ENCODE measurements around the gene TMEM106A.
"Not testable (repeated sequence)": the region's sequence is repeated elsewhere in the genome, so short reads cannot be mapped to it uniquely, and the experiment has no call there.

Gene TMEM106A, protein sequence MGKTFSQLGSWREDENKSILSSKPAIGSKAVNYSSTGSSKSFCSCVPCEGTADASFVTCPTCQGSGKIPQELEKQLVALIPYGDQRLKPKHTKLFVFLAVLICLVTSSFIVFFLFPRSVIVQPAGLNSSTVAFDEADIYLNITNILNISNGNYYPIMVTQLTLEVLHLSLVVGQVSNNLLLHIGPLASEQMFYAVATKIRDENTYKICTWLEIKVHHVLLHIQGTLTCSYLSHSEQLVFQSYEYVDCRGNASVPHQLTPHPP

GRCh38 chr17:43211480-43212402 is at the start of gene TMEM106A:
Gene TMEM106A, plus strand, starts transcription at chr17:43211875. Its CDS starts 1,167 bp downstream, at chr17:43213042.
- peak; percentile 87 for TF ChIP-seq POLR2A (IDR thresholded peaks at IDR 0.05; ENCODE audit: extremely low read depth, insufficient read length)
- no peak for TF ChIP-seq MYC (IDR thresholded peaks at IDR 0.05; ENCODE audit: low read depth, low read length)
- TF ChIP-seq, protein P1, sequence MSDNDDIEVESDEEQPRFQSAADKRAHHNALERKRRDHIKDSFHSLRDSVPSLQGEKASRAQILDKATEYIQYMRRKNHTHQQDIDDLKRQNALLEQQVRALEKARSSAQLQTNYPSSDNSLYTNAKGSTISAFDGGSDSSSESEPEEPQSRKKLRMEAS (IDR thresholded peaks at IDR 0.05; ENCODE audit: low read depth, low read length) = peak; percentile 17; the same call in 1 of the 2 replicates
- TF ChIP-seq, protein P2, sequence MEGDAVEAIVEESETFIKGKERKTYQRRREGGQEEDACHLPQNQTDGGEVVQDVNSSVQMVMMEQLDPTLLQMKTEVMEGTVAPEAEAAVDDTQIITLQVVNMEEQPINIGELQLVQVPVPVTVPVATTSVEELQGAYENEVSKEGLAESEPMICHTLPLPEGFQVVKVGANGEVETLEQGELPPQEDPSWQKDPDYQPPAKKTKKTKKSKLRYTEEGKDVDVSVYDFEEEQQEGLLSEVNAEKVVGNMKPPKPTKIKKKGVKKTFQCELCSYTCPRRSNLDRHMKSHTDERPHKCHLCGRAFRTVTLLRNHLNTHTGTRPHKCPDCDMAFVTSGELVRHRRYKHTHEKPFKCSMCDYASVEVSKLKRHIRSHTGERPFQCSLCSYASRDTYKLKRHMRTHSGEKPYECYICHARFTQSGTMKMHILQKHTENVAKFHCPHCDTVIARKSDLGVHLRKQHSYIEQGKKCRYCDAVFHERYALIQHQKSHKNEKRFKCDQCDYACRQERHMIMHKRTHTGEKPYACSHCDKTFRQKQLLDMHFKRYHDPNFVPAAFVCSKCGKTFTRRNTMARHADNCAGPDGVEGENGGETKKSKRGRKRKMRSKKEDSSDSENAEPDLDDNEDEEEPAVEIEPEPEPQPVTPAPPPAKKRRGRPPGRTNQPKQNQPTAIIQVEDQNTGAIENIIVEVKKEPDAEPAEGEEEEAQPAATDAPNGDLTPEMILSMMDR (IDR thresholded peaks at IDR 0.05; ENCODE audit: low read depth, low read length) = peak; percentile 9
- H3K4me3 ChIP-seq (ENCODE audit: low read depth, low read length) = peak within 1 kb of the TSS; percentile 80
- DNase-seq (ENCODE audit: low read depth) = peak; percentile 85

DNA sequence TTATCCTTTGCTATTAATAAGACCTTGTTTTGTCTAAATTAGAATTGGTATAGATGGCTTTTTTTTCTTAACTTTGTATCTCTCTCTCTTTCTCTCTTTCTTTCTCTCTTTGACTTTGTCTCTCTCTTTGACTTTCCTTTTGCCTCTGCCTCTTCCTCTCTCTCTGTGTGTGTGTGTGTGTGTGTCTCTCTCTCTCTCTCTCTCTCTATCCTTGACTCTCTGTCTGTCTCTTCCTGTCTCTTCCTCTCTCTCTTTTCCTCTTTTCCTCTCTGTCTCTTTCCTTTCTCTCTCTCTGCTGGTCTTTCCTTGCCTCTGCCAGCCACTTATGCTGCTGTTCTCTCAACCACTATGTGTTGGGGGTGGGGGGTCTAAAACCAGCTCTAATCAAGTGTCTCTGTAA is 45.7 kb upstream of the TMEM106A start:
- DNase-seq (ENCODE audit: low read depth); H3K4me3 ChIP-seq (ENCODE audit: low read depth, low read length): not testable (repeated sequence)

GRCh38 chr17:43169561-43170139 is 42.0 kb upstream of the TMEM106A start:
- peak; percentile 52 for DNase-seq (ENCODE audit: low read depth)
- peak overlapping the region; percentile 96 for H3K4me3 ChIP-seq (ENCODE audit: low read depth, low read length)
- TF ChIP-seq POLR2A (IDR thresholded peaks at IDR 0.05; ENCODE audit: extremely low read depth, insufficient read length) (no peak), MYC (IDR thresholded peaks at IDR 0.05; ENCODE audit: low read depth, low read length) (peak; percentile 49)
- TF ChIP-seq, protein P2 (IDR thresholded peaks at IDR 0.05; ENCODE audit: low read depth, low read length) = no peak
- TF ChIP-seq, protein P1 (IDR thresholded peaks at IDR 0.05; ENCODE audit: low read depth, low read length) = peak; percentile 50

- TF ChIP-seq POLR2A (IDR thresholded peaks at IDR 0.05; ENCODE audit: extremely low read depth, insufficient read length) = peak; percentile 24
- TF ChIP-seq, protein P2 (IDR thresholded peaks at IDR 0.05; ENCODE audit: low read depth, low read length) = no peak
Measured at GRCh38 chr17:43170140-43170765, 41.4 kb upstream of the TMEM106A start.

GRCh38 chr17:43170766-43171585 is 40.7 kb upstream of the TMEM106A start, which contains the start of gene NBR1:
Gene NBR1, plus strand, starts transcription at chr17:43171214. Its CDS starts 4,586 bp downstream, at chr17:43175800.
- peak within 1 kb of the TSS; percentile 96 for H3K4me3 ChIP-seq (ENCODE audit: low read depth, low read length)
- TF ChIP-seq, protein P2 (IDR thresholded peaks at IDR 0.05; ENCODE audit: low read depth, low read length) = peak; percentile 25
- TF ChIP-seq POLR2A (IDR thresholded peaks at IDR 0.05; ENCODE audit: extremely low read depth, insufficient read length) (peak; percentile 52), MYC (IDR thresholded peaks at IDR 0.05; ENCODE audit: low read depth, low read length) (no peak; the same call in 1 of the 2 replicates)
- TF ChIP-seq, protein P1 (IDR thresholded peaks at IDR 0.05; ENCODE audit: low read depth, low read length) = peak; percentile 22; the same call in 1 of the 2 replicates
- DNase-seq (ENCODE audit: low read depth) = peak; percentile 99

More at GRCh38 chr17:43170140-43170765, 41.4 kb upstream of the TMEM106A start:
- H3K4me3 ChIP-seq (ENCODE audit: low read depth, low read length) = peak overlapping the region; percentile 96
- DNase-seq (ENCODE audit: low read depth) = peak; percentile 95
